Endothelial cell of umbilical vein (primary cell): Measurements from ENCODE around the gene ERCC6L. TPM values are rescaled to one million over a fixed set of nuclear protein-coding genes. Genes with fewer than 3 reads are reported as not detected.

Source experiments
- BruUV-seq: library from RNA; stranded (reverse); fragments of 400-500 nt; replicated peaks from 2 replicates; lab custom pipeline; 2021; lab: Mats Ljungman, UMichigan
- CTCF ChIA-PET: fragments of 300-600, 350-600 bp; sonication (Branson Sonifier 250); formaldehyde crosslinking; loops from one replicate; lab custom pipeline; 2021; ENCODE audit warnings: antibody characterized with exemption, inconsistent platforms; lab: Charles Lee
- POLR2A ChIA-PET: fragments of 300-600, 350-600 bp; sonication (Branson Sonifier 250); formaldehyde crosslinking; loops from one replicate; lab custom pipeline; 2021; ENCODE audit warnings: antibody characterized with exemption, inconsistent platforms; lab: Charles Lee
- DNase-seq: peaks from one replicate; pipeline ENCODE4 v3.0.0-alpha.2; 2011; ENCODE audit warnings: low read depth, low spot score
- FAIRE-seq: peaks from 2 replicates; lab custom pipeline; 2011; peaks lifted over from hg19 to GRCh38; lab: Jason Lieb, UNC
- H2AFZ ChIP-seq: 2 replicates; pipeline ENCODE4 v1.6.0; 2012; ENCODE audit warnings: low read depth, low read length, control low read depth, inconsistent platforms
- H3K27ac ChIP-seq: 2 replicates; pipeline ENCODE4 v1.5.1; 2011; ENCODE audit warnings: low read depth, mild to moderate bottlenecking, control low read depth, low read length, moderate library complexity; ENCODE audit not compliant: insufficient read depth
- H3K27me3 ChIP-seq, 2 experiments: 2 replicates each; pipeline versions ENCODE4 v1.6.0 to v1.6.1; 2011; ENCODE audit warnings: low read length in 2 of 2, mixed read lengths in 1 of 2; ENCODE audit not compliant: control insufficient read depth in 2 of 2, insufficient read depth in 2 of 2
- H3K36me3 ChIP-seq, 2 experiments: 2 replicates in 1 of 2; 3 replicates in 1 of 2; pipeline ENCODE4 v1.5.1; 2011; ENCODE audit warnings: low read length in 2 of 2, mild to moderate bottlenecking in 1 of 2, moderate library complexity in 1 of 2; ENCODE audit not compliant: control insufficient read depth in 2 of 2, insufficient read depth in 2 of 2; ENCODE audit errors: extremely low read depth in 1 of 2
- H3K4me1 ChIP-seq: 3 replicates; pipeline ENCODE4 v1.5.1; 2011; ENCODE audit warnings: mild to moderate bottlenecking, low read length; ENCODE audit not compliant: control insufficient read depth, insufficient read depth; ENCODE audit errors: extremely low read depth
- H3K4me2 ChIP-seq: 2 replicates; pipeline ENCODE4 v1.6.1; 2011; ENCODE audit warnings: low read length, control low read depth, mixed read lengths; ENCODE audit not compliant: insufficient read depth
- H3K4me3 ChIP-seq, 3 experiments: fragments of 200-600 bp in 1 of 3; sonication (generic), shearing (Covaris generic) in 1 of 3; replicated peaks in 1 of 3; 2 replicates each; pipeline ENCODE4 v1.5.1; 2011 to 2016; ENCODE audit warnings: control low read depth in 3 of 3, low read length in 3 of 3, mild to moderate bottlenecking in 2 of 3, inconsistent platforms in 1 of 3, low read depth in 1 of 3, moderate library complexity in 1 of 3; ENCODE audit not compliant: insufficient read depth in 1 of 3
- H3K79me2 ChIP-seq: 2 replicates; pipeline ENCODE4 v1.6.0; 2012; ENCODE audit warnings: low read length, inconsistent platforms; ENCODE audit not compliant: control insufficient read depth, insufficient read depth
- H3K9ac ChIP-seq: replicated peaks from 2 replicates; pipeline ENCODE3; 2011; ENCODE audit warnings: low read length, control low read depth; ENCODE audit not compliant: insufficient read depth; ENCODE audit errors: extremely low read depth
- H3K9me1 ChIP-seq: replicated peaks from 3 replicates; pipeline ENCODE4 v1.6.0; 2011; ENCODE audit warnings: mild to moderate bottlenecking, low read length; ENCODE audit not compliant: control insufficient read depth, insufficient read depth; ENCODE audit errors: extremely low read depth
- H3K9me3 ChIP-seq: replicated peaks from 2 replicates; pipeline ENCODE4 v1.5.1; 2012; ENCODE audit warnings: low read length, inconsistent platforms; ENCODE audit not compliant: control insufficient read depth, insufficient read depth
- H4K20me1 ChIP-seq: replicated peaks from 2 replicates; pipeline ENCODE3; 2011; ENCODE audit warnings: mild to moderate bottlenecking, low read length; ENCODE audit not compliant: control insufficient read depth, insufficient read depth; ENCODE audit errors: extremely low read depth
- EZH2 ChIP-seq: IDR thresholded peaks from 2 replicates; pipeline ENCODE4 v1.6.1; 2012; ENCODE audit warnings: borderline replicate concordance, low read depth, mild to moderate bottlenecking, moderate library complexity, low read length, inconsistent platforms; ENCODE audit not compliant: severe bottlenecking
- FOS ChIP-seq: IDR thresholded peaks from 2 replicates; pipeline ENCODE4 v1.6.1; 2011; ENCODE audit warnings: mild to moderate bottlenecking, low read length, moderate library complexity, borderline replicate concordance; ENCODE audit not compliant: insufficient read depth
- GATA2 ChIP-seq: IDR thresholded peaks from 2 replicates; pipeline ENCODE4 v1.7.0; 2011; ENCODE audit warnings: low read depth, mild to moderate bottlenecking, moderate library complexity, mixed read lengths, low read length; ENCODE audit not compliant: insufficient read length, insufficient read depth
- JUN ChIP-seq: IDR thresholded peaks from 2 replicates; pipeline ENCODE4 v1.6.1; 2011; ENCODE audit warnings: borderline replicate concordance, low read depth; ENCODE audit not compliant: insufficient read length, insufficient read depth
- MAX ChIP-seq: IDR thresholded peaks from 2 replicates; pipeline ENCODE4 v1.6.1; 2011; ENCODE audit not compliant: insufficient read depth, insufficient read length
- MYC ChIP-seq: IDR thresholded peaks from one replicate; pipeline ENCODE4 v1.6.1; 2011; ENCODE audit warnings: mild to moderate bottlenecking, low read depth, low read length
- POLR2A ChIP-seq: IDR thresholded peaks from 2 replicates; pipeline ENCODE4 v1.6.1; 2012; ENCODE audit warnings: low read depth, mild to moderate bottlenecking, control low read depth, low read length
- POLR2AphosphoS5 ChIP-seq: IDR thresholded peaks from 2 replicates; pipeline ENCODE4 v1.6.1; 2012; ENCODE audit warnings: low read depth, mild to moderate bottlenecking, control low read depth, low read length, moderate library complexity; ENCODE audit not compliant: insufficient read depth
- dilution Hi-C: fragments of 300-500 bp; cut with MboI; formaldehyde crosslinking; loops from one replicate; pipeline ENCODE4 v1.15.0; 2019; ENCODE audit warnings: low sequenced_read_pairs; ENCODE audit not compliant: extremely low pct_ligation_motif_present
- intact Hi-C: fragments of 100-400 bp; cut with micrococcal nuclease; formaldehyde crosslinking; loops from one replicate; pipeline ENCODE4 v1.10.0; 2022
- polyA plus RNA-seq, 4 experiments: library from polyadenylated mRNA; depleted of rRNA in 3 of 4; stranded (reverse) in 3 of 4; unstranded in 1 of 4; fragments of >200 nt; gene quantifications; 2 replicates each; pipeline versions ENCODE4 v1.2.1 to v1.2.3, GENCODE V29; 2011 to 2012; ENCODE audit warnings: missing spikeins in 1 of 4
- total RNA-seq: library from RNA; stranded (reverse); gene quantifications from 2 replicates; pipeline ENCODE4 v1.2.3, GENCODE V29; 2021
- TF ChIP-seq, protein P1 (sequence below), 2 donors: IDR thresholded peaks; 1 replicate in 1 of 2; 2 replicates in 1 of 2; pipeline ENCODE4 v1.5.1; 2011; ENCODE audit warnings: low read length in 2 of 2, mild to moderate bottlenecking in 2 of 2, moderate library complexity in 2 of 2, control low read depth in 1 of 2, inconsistent platforms in 1 of 2, low read depth in 1 of 2; ENCODE audit not compliant: insufficient read depth in 1 of 2; ENCODE audit errors: extremely low read depth in 1 of 2

ERCC6L gene
- total and polyA plus RNA-seq, 2 donors (not counting 3 experiments of a cell fraction or from before 2014, with no cell fraction given): 0.92 to 6.7 TPM

DNA sequence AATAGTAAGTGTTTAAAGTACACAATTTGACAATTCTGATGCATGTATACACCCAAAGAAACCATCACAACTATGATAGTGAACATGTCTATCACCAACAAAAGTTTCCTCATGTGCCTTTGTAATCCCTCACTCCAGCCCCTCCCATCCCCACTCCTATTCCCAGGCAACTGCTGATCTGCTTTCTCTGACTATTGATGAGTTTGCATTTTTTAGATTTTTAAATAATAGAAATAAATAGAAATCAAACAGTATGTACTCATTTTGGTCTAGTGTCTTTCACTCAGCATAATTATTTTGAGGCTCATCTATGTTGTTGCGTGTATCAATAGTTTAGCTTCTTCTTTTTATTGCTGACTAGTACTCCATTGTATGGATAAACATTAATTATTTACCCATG lies 43.5 kb upstream of the ERCC6L start:
- ChIA-PET POLR2A (no interaction called here), CTCF (no interaction called here)
- Histone ChIP-seq H3K27ac (no peak overlapping the region), H3K9me1 (no peaks in the 10 kb centered on the region), H3K4me3 (no peak overlapping the region), H3K9ac (no peak overlapping the region), H3K9me3 (no peaks in the 10 kb centered on the region), H3K4me1 (no peaks in the 10 kb centered on the region), H4K20me1 (no peaks in the 10 kb centered on the region), H3K36me3 (no peaks in the 10 kb centered on the region), H2AFZ (no peak overlapping the region), H3K4me2 (no peak overlapping the region), H3K27me3 (peaks cover 0 to 2% of the 10 kb centered on the region in 2 experiments), H3K79me2 (no peaks in the 10 kb centered on the region)
- dilution Hi-C loops: no loop called here
- intact Hi-C loops: no loop called here
- DNase-seq (no peak), FAIRE-seq (no peak)
- no TSS peak for BruUV-seq
- TF ChIP-seq POLR2AphosphoS5 (no peak), MAX (no peak), GATA2 (no peak), POLR2A (no peak), EZH2 (no peak), MYC (no peak), FOS (no peak), JUN (no peak)
- TF ChIP-seq, protein P1, sequence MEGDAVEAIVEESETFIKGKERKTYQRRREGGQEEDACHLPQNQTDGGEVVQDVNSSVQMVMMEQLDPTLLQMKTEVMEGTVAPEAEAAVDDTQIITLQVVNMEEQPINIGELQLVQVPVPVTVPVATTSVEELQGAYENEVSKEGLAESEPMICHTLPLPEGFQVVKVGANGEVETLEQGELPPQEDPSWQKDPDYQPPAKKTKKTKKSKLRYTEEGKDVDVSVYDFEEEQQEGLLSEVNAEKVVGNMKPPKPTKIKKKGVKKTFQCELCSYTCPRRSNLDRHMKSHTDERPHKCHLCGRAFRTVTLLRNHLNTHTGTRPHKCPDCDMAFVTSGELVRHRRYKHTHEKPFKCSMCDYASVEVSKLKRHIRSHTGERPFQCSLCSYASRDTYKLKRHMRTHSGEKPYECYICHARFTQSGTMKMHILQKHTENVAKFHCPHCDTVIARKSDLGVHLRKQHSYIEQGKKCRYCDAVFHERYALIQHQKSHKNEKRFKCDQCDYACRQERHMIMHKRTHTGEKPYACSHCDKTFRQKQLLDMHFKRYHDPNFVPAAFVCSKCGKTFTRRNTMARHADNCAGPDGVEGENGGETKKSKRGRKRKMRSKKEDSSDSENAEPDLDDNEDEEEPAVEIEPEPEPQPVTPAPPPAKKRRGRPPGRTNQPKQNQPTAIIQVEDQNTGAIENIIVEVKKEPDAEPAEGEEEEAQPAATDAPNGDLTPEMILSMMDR (IDR thresholded peaks at IDR 0.05; ENCODE audit: extremely low read depth in 1 of 2, insufficient read depth in 1 of 2, low read depth in 1 of 2, low read length in 2 of 2): no peak
